CD4-positive, alpha-beta T cell (primary cell): ENCODE measurements around the gene PLEKHA8. TPM values are rescaled to one million over a fixed set of nuclear protein-coding genes. Genes with fewer than 3 reads are reported as not detected.

Source experiments
- ATAC-seq: fragments of 200-7000 bp; cut with Tn5 transposase; one replicate; pipeline ENCODE4 v1.10.0; 2022; ENCODE audit warnings: mild to moderate bottlenecking; ENCODE audit not compliant: poor library complexity
- CTCF ChIA-PET: fragments of 350-600 bp; sonication (Branson Sonifier 250); formaldehyde crosslinking; loops from one replicate; lab custom pipeline; 2021; ENCODE audit warnings: antibody characterized with exemption, inconsistent platforms; lab: Charles Lee
- POLR2A ChIA-PET: fragments of 350-600 bp; sonication (Branson Sonifier 250); formaldehyde crosslinking; loops from one replicate; lab custom pipeline; 2021; ENCODE audit warnings: antibody characterized with exemption, inconsistent platforms; lab: Charles Lee
- DNase-seq, 14 experiments: peaks; one replicate each; pipeline ENCODE4 v3.0.0-alpha.2; 2013 to 2020; ENCODE audit warnings: mixed read lengths in 2 of 14
- H3K27ac ChIP-seq, 2 donors: one replicate each; pipeline versions ENCODE4 v1.5.1 to v1.7.0; 2013; ENCODE audit warnings: low read length in 2 of 2, low read depth in 1 of 2, mild to moderate bottlenecking in 1 of 2
- H3K27me3 ChIP-seq, 2 experiments: 1 replicate in 1 of 2; 2 replicates in 1 of 2; pipeline versions ENCODE4 v1.6.1 to v1.7.0; 2013; ENCODE audit warnings: low read length in 2 of 2, control low read depth in 1 of 2, mild to moderate bottlenecking in 1 of 2, moderate library complexity in 1 of 2; ENCODE audit not compliant: insufficient read depth in 2 of 2, control insufficient read depth in 1 of 2
- H3K36me3 ChIP-seq: one replicate; pipeline ENCODE4 v1.6.1; 2013; ENCODE audit warnings: low read length, control low read depth; ENCODE audit not compliant: insufficient read depth
- H3K4me1 ChIP-seq: one replicate; pipeline ENCODE4 v1.6.1; 2013; ENCODE audit warnings: low read length, control low read depth; ENCODE audit not compliant: insufficient read depth
- H3K4me3 ChIP-seq: one replicate; pipeline ENCODE4 v1.5.1; 2013; ENCODE audit warnings: mild to moderate bottlenecking, low read length, moderate library complexity
- H3K9me3 ChIP-seq, 2 experiments: 1 replicate in 1 of 2; 2 replicates in 1 of 2; pipeline versions ENCODE4 v1.6.1 to v1.7.0; 2013; ENCODE audit warnings: low read length in 2 of 2, mild to moderate bottlenecking in 2 of 2, control low read depth in 1 of 2, moderate library complexity in 1 of 2; ENCODE audit not compliant: control insufficient read depth in 1 of 2, insufficient read depth in 1 of 2
- H3K27ac Mint-ChIP-seq: one replicate; pipeline ENCODE4 v1.8.0; 2020; ENCODE audit warnings: mixed read lengths
- H3K27me3 Mint-ChIP-seq: one replicate; pipeline ENCODE4 v1.8.0; 2021; ENCODE audit warnings: mixed read lengths
- H3K36me3 Mint-ChIP-seq: one replicate; pipeline ENCODE4 v1.8.0; 2021; ENCODE audit warnings: low read depth, mixed read lengths
- H3K4me1 Mint-ChIP-seq: one replicate; pipeline ENCODE4 v1.8.0; 2021; ENCODE audit warnings: low read depth, mixed read lengths
- H3K4me3 Mint-ChIP-seq: one replicate; pipeline ENCODE4 v1.8.0; 2020; ENCODE audit warnings: mild to moderate bottlenecking, mixed read lengths
- H3K9me3 Mint-ChIP-seq: one replicate; pipeline ENCODE4 v1.8.0; 2020; ENCODE audit warnings: mixed read lengths
- CTCF ChIP-seq: fragments of 200-600 bp; IDR thresholded peaks from one replicate; pipeline ENCODE4 v1.8.0; 2022; ENCODE audit warnings: antibody characterized with exemption, mild to moderate bottlenecking
- intact Hi-C, 2 experiments: fragments of 100-400 bp; cut with DNase I in 1 of 2; cut with micrococcal nuclease in 1 of 2; formaldehyde crosslinking; loops; one replicate each; pipeline versions ENCODE4 v1.15.1 to v1.9.0; 2023 to 2025; cut with DNase I, micrococcal nuclease
- total RNA-seq, 174 experiments: library from RNA in 2 of 174; stranded (reverse) in 2 of 174; gene quantifications; one replicate each; pipeline ENCODE4 v1.2.3 and lab custom pipeline; 2021 to 2026

The PLEKHA8 gene
- total RNA-seq, 2 experiments from 2014 or later, result 7.0 to 7.4 TPM

DNA sequence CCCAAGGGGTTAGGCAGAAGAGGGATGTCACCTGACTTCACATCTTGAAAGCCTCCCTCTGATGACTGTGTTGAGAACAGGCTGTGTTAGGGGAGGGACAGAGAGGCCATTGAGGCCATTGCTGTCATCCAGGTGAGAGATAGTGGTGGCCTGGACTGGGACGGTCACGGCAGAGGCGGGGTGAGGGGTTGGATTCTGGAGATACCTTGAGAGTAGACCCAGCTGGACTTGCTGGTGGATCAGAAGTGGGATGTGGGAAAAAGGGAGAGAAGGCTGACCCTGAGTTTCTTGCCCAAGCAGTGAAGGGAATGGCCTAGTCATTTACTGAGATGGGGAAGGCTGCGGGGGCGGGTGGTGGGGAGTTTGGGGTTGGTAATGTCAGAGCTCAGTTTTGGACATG lies 120.2 kb downstream of the PLEKHA8 start:
- POLR2A ChIA-PET, result interaction anchor here (0.7 to 1.4 kb wide), 5 partner anchors 9 to 121 kb away, joined by 3 to 14 read pairs (median 3); partner anchors contain the start of gene MTURN
- intact Hi-C loops, result no loop called here
- H3K9me3 ChIP-seq, result no peaks in the 10 kb centered on the region
- CTCF ChIA-PET, result no interaction called here
- ATAC-seq, result no peak
- H3K36me3 Mint-ChIP-seq, result no peaks in the 10 kb centered on the region
- no peak overlapping the region for H3K4me3 Mint-ChIP-seq
- H3K27ac Mint-ChIP-seq, result no peak overlapping the region
- TF ChIP-seq CTCF, result no peak
- peaks cover 15% of the 10 kb centered on the region for H3K4me1 ChIP-seq
- H3K4me3 ChIP-seq, result no peak overlapping the region
- H3K27me3 Mint-ChIP-seq, result no peaks in the 10 kb centered on the region
- H3K27ac ChIP-seq, result no peak overlapping the region
- H3K36me3 ChIP-seq, result peaks cover 4% of the 10 kb centered on the region
- H3K4me1 Mint-ChIP-seq, result peaks cover 6% of the 10 kb centered on the region
- no peak for DNase-seq
- H3K27me3 ChIP-seq, result no peaks in the 10 kb centered on the region
- no peaks in the 10 kb centered on the region for H3K9me3 Mint-ChIP-seq

- DNase-seq (peak in 8 of 14 experiments; percentile 11 to 70 (median 54)), ATAC-seq (peak; percentile 93)
- Histone ChIP-seq H3K4me3 (peak overlapping the region; percentile 37), H3K9me3 (no peaks in the 10 kb centered on the region), H3K36me3 (peaks cover 4% of the 10 kb centered on the region), H3K27ac (no peak overlapping the region), H3K4me1 (peaks cover 15% of the 10 kb centered on the region), H3K27me3 (no peaks in the 10 kb centered on the region)
- ChIA-PET CTCF (no interaction called here), POLR2A (interaction anchor here (0.6 to 1.4 kb wide), 6 partner anchors 8 to 120 kb away, joined by 3 to 14 read pairs (median 3); partner anchors contain the start of gene MTURN)
- Mint-ChIP-seq H3K27ac (no peak overlapping the region), H3K4me1 (peaks cover 5% of the 10 kb centered on the region), H3K27me3 (no peaks in the 10 kb centered on the region), H3K9me3 (no peaks in the 10 kb centered on the region), H3K36me3 (no peaks in the 10 kb centered on the region), H3K4me3 (no peak overlapping the region)
- intact Hi-C loops, result no loop called here
- TF ChIP-seq CTCF, result no peak
These were observed 120.8 kb downstream of the PLEKHA8 start for GRCh38 chr7:30148951-30149459.

DNA sequence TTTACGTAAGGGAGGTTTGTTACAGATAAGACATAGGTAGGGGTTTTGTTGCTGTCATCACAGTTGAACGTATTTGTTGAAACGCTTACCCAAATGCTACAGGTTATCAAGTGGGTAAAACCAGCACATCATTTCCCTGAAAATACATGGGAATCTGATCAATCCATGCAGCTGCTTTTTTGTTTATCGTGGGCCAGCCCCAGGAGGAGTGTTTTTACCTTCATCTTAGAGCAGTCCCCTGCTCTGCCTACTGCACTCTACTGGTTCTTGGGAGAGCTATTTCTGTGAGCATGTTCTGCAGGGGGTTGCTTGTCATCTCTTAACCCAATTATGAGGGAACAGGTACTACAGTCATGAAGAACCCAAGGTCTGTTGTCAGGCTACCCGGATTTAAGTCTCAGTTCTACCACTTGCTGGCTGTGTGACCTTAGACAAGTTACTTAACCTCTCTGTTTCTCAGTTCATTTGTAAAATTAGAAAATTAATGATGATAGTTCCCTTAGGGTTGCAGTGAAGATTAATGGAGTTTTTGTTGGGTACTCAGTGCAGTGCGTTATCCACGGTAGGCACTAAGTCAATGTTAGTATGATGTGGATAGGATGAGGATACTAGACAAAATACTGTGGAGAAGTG lies 121.5 kb downstream of the PLEKHA8 start:
- ATAC-seq (no peak), DNase-seq (no peak)
- TF ChIP-seq CTCF, result no peak
- H3K27me3 ChIP-seq, result no peaks in the 10 kb centered on the region
- H3K4me1 ChIP-seq, result peaks cover 15% of the 10 kb centered on the region
- no peak overlapping the region for H3K27ac Mint-ChIP-seq
- peaks cover 4% of the 10 kb centered on the region for H3K36me3 ChIP-seq
- no peaks in the 10 kb centered on the region for H3K27me3 Mint-ChIP-seq
- CTCF ChIA-PET, result no interaction called here
- POLR2A ChIA-PET, result interaction anchor here (1.0 to 1.4 kb wide), 3 partner anchors 7 to 14 kb away, joined by 3 to 14 read pairs (median 6); partner anchors contain the start of gene MTURN
- no peaks in the 10 kb centered on the region for H3K9me3 ChIP-seq
- H3K27ac ChIP-seq, result no peak overlapping the region
- no peaks in the 10 kb centered on the region for H3K9me3 Mint-ChIP-seq
- no peak overlapping the region for H3K4me3 Mint-ChIP-seq
- H3K36me3 Mint-ChIP-seq, result no peaks in the 10 kb centered on the region
- H3K4me1 Mint-ChIP-seq, result no peaks in the 10 kb centered on the region
- intact Hi-C loops, result no loop called here
- H3K4me3 ChIP-seq, result no peak overlapping the region
